ENCODE data around the gene MSH5.
"Not testable (repeated sequence)": the region's sequence is repeated elsewhere in the genome, so short reads cannot be mapped to it uniquely, and the experiment has no call there.

MSH5 gene

DNA sequence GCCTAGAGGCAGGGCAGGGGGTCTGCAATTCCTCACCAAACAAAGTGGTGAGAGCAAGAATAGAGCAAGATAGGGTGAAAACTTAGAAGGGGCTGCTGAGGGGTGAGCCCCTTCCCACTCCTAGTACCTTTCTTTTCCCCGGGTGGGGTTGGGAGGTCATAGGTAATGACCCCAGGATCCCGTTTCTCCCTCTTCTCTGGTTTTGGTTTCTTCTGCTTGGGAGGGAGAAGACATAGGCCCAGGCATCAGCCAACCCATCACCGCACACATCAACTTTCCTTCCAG, 52.2 kb downstream of the MSH5 start:
- Histone ChIP-seq H3K4me3 (IDR thresholded peaks at IDR 0.05; ENCODE audit: insufficient read depth, low read depth, low read length) (no peak overlapping the region), H3K27ac (no peak overlapping the region), H3K9ac (no peak overlapping the region), H3K4me2 (no peak overlapping the region), H3K36me3 (ENCODE audit: insufficient read depth) (no peaks in the 10 kb centered on the region; the same call in 1 of the 2 replicates), H3K4me1 (ENCODE audit: low read depth, poor library complexity, severe bottlenecking) (peaks cover 67% of the 10 kb centered on the region), H2AFZ (ENCODE audit: low read depth) (no peak overlapping the region), H3K27me3 (ENCODE audit: insufficient read depth, low read depth) (no peaks in the 10 kb centered on the region), H3K79me2 (ENCODE audit: insufficient read depth, low read depth) (peaks cover 37% of the 10 kb centered on the region), H4K20me1 (ENCODE audit: insufficient read depth) (no peaks in the 10 kb centered on the region)
- TF ChIP-seq, protein P1, sequence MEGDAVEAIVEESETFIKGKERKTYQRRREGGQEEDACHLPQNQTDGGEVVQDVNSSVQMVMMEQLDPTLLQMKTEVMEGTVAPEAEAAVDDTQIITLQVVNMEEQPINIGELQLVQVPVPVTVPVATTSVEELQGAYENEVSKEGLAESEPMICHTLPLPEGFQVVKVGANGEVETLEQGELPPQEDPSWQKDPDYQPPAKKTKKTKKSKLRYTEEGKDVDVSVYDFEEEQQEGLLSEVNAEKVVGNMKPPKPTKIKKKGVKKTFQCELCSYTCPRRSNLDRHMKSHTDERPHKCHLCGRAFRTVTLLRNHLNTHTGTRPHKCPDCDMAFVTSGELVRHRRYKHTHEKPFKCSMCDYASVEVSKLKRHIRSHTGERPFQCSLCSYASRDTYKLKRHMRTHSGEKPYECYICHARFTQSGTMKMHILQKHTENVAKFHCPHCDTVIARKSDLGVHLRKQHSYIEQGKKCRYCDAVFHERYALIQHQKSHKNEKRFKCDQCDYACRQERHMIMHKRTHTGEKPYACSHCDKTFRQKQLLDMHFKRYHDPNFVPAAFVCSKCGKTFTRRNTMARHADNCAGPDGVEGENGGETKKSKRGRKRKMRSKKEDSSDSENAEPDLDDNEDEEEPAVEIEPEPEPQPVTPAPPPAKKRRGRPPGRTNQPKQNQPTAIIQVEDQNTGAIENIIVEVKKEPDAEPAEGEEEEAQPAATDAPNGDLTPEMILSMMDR (conservative IDR thresholded peaks at IDR 0.05; ENCODE audit: low read depth, low read length) = no peak

DNA sequence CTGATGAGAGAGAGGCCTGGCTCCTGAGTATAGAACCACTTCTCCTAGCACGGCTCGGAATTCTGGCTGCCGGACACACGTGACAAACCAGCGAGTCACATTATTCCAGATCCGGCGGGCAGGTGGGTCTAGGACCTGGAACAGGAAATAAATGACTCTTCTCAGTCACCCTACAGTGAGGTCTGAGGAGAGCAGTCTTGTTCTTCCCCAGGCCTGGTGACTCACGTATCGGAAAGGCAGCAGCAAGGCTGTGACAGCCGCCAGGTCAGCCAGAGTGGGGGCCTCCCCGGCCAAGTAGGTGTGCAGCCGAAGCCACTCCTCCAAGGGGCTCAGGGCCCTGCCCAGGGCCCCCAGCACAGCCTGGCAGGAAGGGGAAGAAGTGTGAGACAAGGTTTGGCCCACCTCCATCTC, 53.0 kb downstream of the MSH5 start:
- H4K20me1 ChIP-seq (ENCODE audit: insufficient read depth) = no peaks in the 10 kb centered on the region
- peaks cover 59% of the 10 kb centered on the region for H3K4me1 ChIP-seq (ENCODE audit: low read depth, poor library complexity, severe bottlenecking)
- H3K27ac ChIP-seq = no peak overlapping the region
- TF ChIP-seq, protein P1 (conservative IDR thresholded peaks at IDR 0.05; ENCODE audit: low read depth, low read length) = no peak
- no peak overlapping the region for H3K4me3 ChIP-seq (IDR thresholded peaks at IDR 0.05; ENCODE audit: insufficient read depth, low read depth, low read length)
- no peak overlapping the region for H2AFZ ChIP-seq (ENCODE audit: low read depth)
- peaks cover 37% of the 10 kb centered on the region for H3K79me2 ChIP-seq (ENCODE audit: insufficient read depth, low read depth)
- H3K36me3 ChIP-seq (ENCODE audit: insufficient read depth) = no peaks in the 10 kb centered on the region; the same call in 1 of the 2 replicates
- no peak overlapping the region for H3K9ac ChIP-seq
- H3K27me3 ChIP-seq (ENCODE audit: insufficient read depth, low read depth) = no peaks in the 10 kb centered on the region
- no peak overlapping the region for H3K4me2 ChIP-seq

DNA sequence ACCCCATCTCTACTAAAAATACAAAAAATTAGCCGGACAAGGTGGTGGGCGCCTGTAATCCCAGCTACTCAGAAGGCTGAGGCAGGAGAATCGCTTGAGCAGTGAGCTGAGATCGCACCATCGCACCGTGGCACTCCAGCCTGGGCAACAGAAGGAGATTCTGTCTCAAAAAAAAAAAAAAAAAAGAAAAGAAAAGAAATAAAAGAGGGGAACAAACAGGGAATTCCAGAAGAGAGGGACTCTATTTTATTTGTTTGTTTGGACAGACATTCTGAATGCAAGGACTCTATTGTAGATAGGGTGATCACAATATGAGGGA, 54.1 kb downstream of the MSH5 start:
- H3K4me2 ChIP-seq = peak overlapping the region; percentile 99
- H2AFZ ChIP-seq (ENCODE audit: low read depth); H3K27me3 ChIP-seq (ENCODE audit: insufficient read depth, low read depth); H4K20me1 ChIP-seq (ENCODE audit: insufficient read depth); H3K4me3 ChIP-seq (IDR thresholded peaks at IDR 0.05; ENCODE audit: insufficient read depth, low read depth, low read length); H3K36me3 ChIP-seq (ENCODE audit: insufficient read depth); H3K9ac ChIP-seq: not testable (repeated sequence)
- peaks cover 48% of the 10 kb centered on the region for H3K4me1 ChIP-seq (ENCODE audit: low read depth, poor library complexity, severe bottlenecking)
- H3K27ac ChIP-seq = peak overlapping the region; percentile 82
- peaks cover 37% of the 10 kb centered on the region for H3K79me2 ChIP-seq (ENCODE audit: insufficient read depth, low read depth)

DNA sequence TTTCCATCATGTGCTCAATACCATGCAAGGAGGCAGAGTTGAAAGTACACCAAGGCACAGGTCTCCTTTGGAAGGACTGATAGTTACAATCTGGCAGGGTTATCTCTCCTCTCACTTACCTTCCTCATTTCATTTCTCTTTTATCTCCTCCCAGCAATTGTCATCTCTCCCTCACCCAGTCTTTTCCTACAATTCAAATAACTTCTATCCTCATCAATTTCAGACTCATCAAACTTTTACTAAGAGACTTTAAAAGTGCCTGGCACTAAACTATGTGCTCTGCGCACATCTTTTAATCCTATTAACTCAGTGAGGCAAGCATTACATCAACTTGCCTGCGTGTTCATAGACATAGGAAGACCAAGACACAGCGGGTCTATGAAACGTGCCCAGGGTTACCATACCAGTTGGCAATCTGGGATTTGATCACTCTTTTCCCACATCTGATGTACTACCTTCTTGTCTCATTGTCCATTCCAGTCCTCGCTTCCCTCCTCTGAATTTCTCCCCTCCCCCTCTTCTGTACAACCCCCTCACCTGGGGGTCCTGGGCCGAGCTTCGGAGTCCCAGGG, 54.6 kb downstream of the MSH5 start:
- TF ChIP-seq, protein P1 (conservative IDR thresholded peaks at IDR 0.05; ENCODE audit: low read depth, low read length) = no peak
- peak overlapping the region; percentile 99 for H3K4me2 ChIP-seq
- H3K27ac ChIP-seq = peak overlapping the region; percentile 82
- H3K36me3 ChIP-seq (ENCODE audit: insufficient read depth) = no peaks in the 10 kb centered on the region; the same call in 1 of the 2 replicates
- peak overlapping the region; percentile 95 for H3K9ac ChIP-seq
- no peak overlapping the region for H3K4me3 ChIP-seq (IDR thresholded peaks at IDR 0.05; ENCODE audit: insufficient read depth, low read depth, low read length)
- H2AFZ ChIP-seq (ENCODE audit: low read depth) = 0 out of 2 replicates have a peak overlapping the region, but pooled peaks have one; percentile 67
- H3K4me1 ChIP-seq (ENCODE audit: low read depth, poor library complexity, severe bottlenecking) = peaks cover 43% of the 10 kb centered on the region
- H3K27me3 ChIP-seq (ENCODE audit: insufficient read depth, low read depth) = no peaks in the 10 kb centered on the region
- peaks cover 37% of the 10 kb centered on the region for H3K79me2 ChIP-seq (ENCODE audit: insufficient read depth, low read depth)
- no peaks in the 10 kb centered on the region for H4K20me1 ChIP-seq (ENCODE audit: insufficient read depth)

DNA sequence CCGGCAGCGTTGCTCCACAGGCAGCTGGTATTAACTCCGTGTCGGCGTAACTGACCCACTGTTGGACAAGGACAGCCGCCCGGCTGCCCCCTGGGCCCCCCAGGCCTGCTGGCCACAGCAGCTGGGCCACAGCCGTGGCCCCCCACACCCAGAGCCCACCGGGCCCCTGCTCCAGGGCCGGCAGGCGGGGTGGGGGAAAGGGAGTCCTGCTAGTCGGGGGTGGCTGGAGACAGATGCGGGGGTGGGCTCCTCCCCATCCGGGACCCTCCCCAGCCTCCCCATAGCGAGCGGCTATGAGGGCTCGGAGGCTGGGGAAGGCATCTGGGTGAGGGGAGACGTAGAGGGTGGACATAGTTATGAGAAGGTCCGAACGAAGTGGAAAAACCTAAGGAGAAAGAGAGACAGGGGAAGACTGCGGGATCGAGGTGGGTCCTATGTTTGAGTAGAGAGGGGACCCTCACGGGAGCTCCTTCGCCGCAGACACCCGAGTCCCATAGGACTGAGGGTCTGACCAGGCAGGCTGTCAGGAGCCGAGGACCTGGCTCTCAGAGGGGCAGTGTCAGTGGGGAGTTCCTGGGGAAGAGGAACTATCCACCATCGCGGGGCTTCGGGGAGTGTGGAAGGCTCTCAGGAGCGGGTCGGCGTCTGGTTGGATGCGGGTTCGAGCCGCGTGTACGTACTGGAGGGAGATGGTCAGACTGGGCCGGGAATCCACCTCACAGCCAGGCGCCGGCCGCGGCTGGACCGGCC, 55.2 kb downstream of the MSH5 start:
- Histone ChIP-seq H3K4me2 (peak overlapping the region; percentile 99), H2AFZ (ENCODE audit: low read depth) (peak overlapping the region; percentile 67; the same call in 1 of the 2 replicates), H3K4me3 (IDR thresholded peaks at IDR 0.05; ENCODE audit: insufficient read depth, low read depth, low read length) (no peak overlapping the region), H3K27ac (peak overlapping the region; percentile 82), H3K36me3 (ENCODE audit: insufficient read depth) (no peaks in the 10 kb centered on the region; the same call in 1 of the 2 replicates), H3K4me1 (ENCODE audit: low read depth, poor library complexity, severe bottlenecking) (peaks cover 37% of the 10 kb centered on the region), H3K27me3 (ENCODE audit: insufficient read depth, low read depth) (no peaks in the 10 kb centered on the region), H3K79me2 (ENCODE audit: insufficient read depth, low read depth) (peaks cover 37% of the 10 kb centered on the region), H4K20me1 (ENCODE audit: insufficient read depth) (no peaks in the 10 kb centered on the region), H3K9ac (peak overlapping the region; percentile 95)
- TF ChIP-seq, protein P1 (conservative IDR thresholded peaks at IDR 0.05; ENCODE audit: low read depth, low read length) = no peak
